Activated CD4-positive, alpha-beta T cell treated with anti-CD3 and anti-CD28 coated beads, Interleukin-2, amount 50 U/mL, for 24 hours (primary cell): Measurements from ENCODE around the gene TSC22D1.
"Not testable (repeated sequence)": the region's sequence is repeated elsewhere in the genome, so short reads cannot be mapped to it uniquely, and the experiment has no call there.

Source experiments
- DNase-seq, 2 donors: peaks; one replicate each; pipeline ENCODE4 v3.0.0-alpha.2; 2020; ENCODE audit warnings: low read depth in 1 of 2, low spot score in 1 of 2

The TSC22D1 gene

DNA sequence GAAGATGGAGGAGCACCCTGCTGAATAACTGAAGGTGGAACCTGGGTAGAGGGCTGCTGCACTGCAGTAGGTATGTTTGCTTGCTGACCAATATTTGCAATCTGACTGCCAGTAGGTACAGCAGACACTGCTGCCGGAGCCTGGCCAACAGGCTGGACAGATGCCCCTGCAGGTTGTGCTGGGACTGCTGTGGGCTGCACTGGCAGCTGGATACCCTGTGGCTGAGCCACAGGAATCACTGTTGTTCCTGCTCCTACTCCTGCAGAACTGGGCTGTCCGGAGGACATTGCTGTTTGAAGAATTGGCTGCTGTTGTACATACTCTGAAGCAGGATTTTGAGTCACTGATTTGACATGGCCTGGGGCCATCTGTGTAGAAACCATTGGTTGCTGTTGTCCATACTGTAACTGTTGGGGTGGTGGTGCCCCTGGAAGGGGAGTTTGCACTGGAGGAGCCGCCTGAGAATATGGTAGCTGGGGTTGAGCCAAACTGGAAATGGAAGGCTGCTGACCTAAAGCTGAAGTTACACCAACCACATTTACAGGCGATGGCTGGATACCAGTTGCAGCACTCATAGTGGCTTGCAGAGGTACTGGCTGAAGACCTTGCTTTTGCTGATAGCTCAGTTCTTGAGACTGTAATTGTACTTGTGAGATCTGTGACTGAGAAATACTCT is 2.2 kb downstream of the TSC22D1 start:
- DNase-seq: no peak

- no peak for DNase-seq
Measured at GRCh38 chr13:44573071-44573470, 3.1 kb downstream of the TSC22D1 start.

- no peak for DNase-seq
Measured at GRCh38 chr13:44566601-44567000, 9.5 kb downstream of the TSC22D1 start.

- DNase-seq: no peak
Measured at GRCh38 chr13:44565881-44566280, 10.2 kb downstream of the TSC22D1 start.

- DNase-seq: no peak
Measured at GRCh38 chr13:44564936-44565335, 11.2 kb downstream of the TSC22D1 start.

- not testable (repeated sequence) for DNase-seq
Measured at GRCh38 chr13:44562853-44563252, 13.3 kb downstream of the TSC22D1 start.

GRCh38 chr13:44561351-44561750 is 14.8 kb downstream of the TSC22D1 start:
- DNase-seq: no peak

- no peak for DNase-seq
Measured at GRCh38 chr13:44557986-44558385, 18.1 kb downstream of the TSC22D1 start.

- DNase-seq: no peak
Measured at GRCh38 chr13:44555207-44555606, 20.9 kb downstream of the TSC22D1 start.

- DNase-seq: no peak
Measured at GRCh38 chr13:44549476-44549875, 26.7 kb downstream of the TSC22D1 start.

GRCh38 chr13:44546164-44546563 is 30.0 kb downstream of the TSC22D1 start:
- DNase-seq: no peak

GRCh38 chr13:44543369-44543768 is 32.8 kb downstream of the TSC22D1 start:
- DNase-seq: no peak

- no peak for DNase-seq
Measured at GRCh38 chr13:44542361-44542760, 33.8 kb downstream of the TSC22D1 start.

DNA sequence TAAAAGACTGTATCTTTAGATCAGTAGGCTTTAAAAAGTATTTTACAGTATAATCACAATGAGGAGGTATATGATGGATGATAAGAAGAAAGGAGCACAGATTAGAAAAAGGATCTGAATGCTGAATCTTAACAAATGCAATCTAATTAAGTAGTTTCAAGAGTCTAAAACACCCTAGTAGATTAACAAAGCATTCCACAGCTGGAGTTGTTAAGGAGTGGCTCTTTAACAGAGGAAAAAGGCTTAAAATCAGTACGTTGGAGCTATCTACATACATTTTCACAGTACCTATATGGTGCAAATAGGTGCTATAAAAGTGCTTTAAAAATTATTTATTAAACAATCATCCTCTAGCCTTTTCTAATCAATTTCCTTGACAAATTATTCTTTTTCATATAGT is 34.5 kb downstream of the TSC22D1 start:
- DNase-seq: no peak

DNA sequence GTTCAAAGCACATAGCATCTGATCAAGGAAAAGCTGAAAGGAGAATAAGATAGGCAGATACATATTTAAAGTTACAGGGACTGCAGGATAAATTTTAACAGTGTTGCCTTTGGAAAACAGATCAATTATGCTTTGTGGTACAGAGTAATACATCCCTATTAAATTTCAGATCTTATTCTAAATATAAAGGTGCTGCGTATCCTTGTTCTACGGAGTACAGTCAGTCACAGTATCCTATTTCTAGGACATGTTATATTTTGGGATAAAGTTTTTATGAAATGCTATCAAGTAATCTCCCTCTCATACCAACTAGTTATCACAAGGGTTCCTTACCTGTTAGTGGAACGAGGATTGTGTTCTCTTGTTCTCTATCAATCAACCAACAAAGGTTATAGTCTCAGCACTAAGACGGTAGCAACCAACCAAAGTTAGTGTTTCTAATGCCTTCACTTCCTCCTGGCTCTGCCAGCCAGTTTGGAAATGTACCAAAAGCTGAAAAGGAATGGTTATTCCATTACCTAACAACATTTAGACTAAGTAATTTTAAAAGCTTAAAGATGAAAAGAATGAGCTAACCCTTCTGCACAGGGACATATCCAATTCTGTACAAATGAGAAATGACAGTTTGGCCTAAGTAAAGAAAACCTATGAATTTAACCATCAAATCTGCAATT is 35.2 kb downstream of the TSC22D1 start:
- DNase-seq: no peak

DNA sequence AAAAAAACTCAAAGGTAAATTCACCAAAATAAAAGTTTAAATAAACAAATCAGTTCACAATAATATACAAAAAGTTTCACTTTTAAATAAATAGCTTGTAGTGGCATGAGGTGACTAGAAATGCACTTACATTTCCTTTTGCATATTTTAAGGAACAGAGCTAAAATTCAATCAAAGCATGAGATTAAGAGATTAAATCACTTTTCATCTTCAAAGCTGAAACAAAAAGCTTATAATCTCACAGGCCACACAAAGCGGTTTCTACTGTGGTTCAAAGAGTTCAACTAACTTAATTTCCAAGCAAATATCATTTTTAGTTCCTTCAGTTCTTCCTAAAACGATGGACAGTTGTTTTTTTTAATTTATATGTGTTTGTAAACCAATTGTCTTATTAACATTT is 38.9 kb downstream of the TSC22D1 start:
- DNase-seq: no peak

DNA sequence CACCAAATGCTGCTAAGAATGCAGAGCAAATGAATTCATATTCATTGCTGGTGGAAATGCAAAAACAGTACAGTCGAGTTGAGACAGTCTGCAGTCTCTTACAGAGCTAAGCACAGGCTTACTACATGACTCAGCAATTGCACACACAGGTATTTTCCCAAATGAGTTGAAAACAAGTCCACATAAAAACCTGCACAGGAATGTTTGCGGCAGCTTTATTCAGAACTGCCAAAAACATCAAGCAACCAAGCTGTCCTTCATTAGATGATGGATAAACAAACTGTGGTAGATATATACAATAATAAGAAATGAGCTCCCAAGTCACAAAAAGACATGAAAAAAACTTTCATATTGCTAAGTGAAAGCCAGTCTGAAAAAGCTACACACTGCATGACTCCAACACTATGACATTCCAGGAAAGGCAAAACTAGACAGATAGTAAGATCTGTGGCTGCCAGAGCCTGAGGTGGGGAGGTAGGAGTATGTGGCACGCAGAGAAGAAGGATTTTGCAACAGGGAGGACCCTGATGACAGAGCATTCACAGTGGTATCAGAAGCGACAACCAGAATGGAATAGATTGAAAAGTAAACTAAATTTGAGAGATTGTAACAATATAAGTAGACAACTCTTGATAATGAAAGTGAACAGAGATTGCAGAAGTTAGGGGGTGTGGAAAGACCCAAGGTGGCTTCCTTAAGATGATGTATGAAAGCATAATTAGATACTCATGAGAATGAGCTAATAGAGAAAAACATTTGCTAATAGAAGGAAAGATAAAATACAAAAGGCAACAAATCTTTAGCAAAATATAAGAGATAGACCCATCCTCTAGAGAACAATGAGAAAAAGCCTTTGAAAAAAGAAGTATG is 52.7 kb downstream of the TSC22D1 start:
- DNase-seq: no peak

DNA sequence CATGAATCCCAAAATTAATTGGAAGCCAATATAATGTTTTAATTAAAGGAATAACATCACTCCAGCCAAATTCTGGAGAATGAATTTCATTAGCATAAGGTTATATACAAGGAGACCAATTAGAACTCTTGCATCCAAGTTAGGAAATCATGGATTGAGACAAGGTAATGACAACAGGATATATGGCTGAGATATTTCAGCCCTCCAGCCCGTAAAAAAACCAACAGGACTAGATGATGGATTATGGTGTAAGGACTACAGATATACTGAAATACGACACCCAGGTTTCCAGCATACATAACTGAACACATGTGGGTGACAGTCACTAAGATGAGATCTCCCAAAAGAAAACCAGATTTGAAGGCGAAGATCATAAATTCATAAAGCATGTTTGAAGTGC is 56.5 kb downstream of the TSC22D1 start:
- DNase-seq: no peak

DNA sequence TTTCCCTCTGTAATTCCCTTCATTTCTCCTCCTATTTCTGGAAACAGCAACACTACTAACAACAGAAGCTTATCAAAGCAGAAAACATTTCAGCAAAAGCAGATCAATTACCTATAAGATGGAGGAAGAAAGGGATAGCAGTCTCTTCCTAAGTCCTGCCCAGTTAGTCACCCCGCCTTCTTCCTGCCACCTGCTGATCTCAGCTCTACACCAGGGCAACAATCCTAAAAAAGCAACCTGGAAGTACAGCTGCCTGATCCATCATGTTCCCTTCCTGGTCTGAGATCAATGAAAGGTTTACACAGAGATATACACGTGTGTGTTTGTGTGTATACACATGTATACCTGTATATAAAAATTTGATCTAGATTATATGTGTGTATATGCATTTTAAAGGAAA is 59.4 kb downstream of the TSC22D1 start:
- DNase-seq: no peak

GRCh38 chr13:44514278-44514677 is 61.9 kb downstream of the TSC22D1 start:
- no peak for DNase-seq

- DNase-seq: not testable (repeated sequence)
Measured at GRCh38 chr13:44509853-44510252, 66.3 kb downstream of the TSC22D1 start.

DNA sequence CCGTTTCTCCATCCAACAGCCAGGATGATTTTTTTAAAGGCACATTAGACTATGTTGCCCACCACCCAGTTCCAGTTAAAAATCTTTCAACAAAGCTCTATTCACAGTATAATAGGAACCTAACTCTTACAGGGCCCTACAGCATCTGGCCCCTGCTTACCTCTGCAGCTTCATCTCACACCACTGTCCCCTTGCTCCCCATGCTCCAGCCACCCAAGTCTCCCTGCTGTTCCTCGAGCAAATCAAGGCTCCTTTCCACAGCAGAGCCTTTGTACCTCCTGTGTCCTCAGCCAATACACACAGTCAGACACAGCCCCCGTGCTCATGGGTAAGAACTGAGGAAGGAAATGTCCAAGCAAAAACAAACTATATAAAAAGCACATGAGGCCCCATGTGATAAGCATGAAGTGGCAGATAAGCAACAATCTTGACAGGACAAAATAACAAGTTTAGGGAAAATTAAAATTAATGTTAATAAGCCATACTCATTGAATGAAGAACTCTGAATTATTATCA is 67.5 kb downstream of the TSC22D1 start:
- no peak for DNase-seq
